IPS DF 19.7 (cell line): ENCODE data around the gene DMRTC2.

Experiments used
- DNase-seq: peaks from one replicate; pipeline ENCODE4 v3.0.0-alpha.2; 2013; ENCODE audit warnings: low read depth, low spot score

The DMRTC2 gene

DNA sequence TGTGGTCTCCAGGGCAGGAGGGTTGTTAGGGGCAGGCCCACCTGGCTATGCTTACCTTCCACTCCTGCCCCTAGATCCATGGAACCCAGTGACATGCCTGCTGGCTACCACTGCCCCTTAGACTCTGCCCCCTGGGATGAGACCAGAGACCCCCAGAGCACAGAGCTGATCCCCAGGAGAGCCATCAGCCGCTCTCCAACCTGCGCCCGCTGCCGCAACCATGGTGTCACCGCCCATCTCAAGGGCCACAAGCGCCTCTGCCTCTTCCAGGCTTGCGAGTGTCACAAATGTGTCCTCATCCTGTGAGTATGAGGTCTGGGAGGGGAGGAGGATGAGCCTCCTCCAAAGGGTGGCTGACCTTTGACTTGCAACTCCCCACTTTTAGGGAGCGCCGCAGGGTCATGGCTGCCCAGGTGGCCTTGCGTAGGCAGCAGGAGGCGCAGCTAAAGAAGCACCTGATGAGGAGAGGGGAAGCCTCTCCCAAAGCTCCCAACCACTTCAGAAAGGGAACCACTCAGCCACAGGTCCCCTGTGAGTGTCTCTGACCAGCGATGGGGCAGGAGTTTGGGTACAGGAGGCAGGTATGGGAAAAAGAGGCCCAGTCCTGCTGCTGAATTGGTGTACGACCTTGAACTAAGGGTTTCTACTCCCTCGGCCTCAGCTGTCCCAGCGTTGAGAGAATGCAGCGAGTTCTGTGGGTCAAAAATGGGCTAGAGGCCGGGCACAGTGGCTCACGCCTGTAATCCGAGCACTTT, 2.7 kb downstream of the DMRTC2 start:
- DNase-seq = no peak

DNA sequence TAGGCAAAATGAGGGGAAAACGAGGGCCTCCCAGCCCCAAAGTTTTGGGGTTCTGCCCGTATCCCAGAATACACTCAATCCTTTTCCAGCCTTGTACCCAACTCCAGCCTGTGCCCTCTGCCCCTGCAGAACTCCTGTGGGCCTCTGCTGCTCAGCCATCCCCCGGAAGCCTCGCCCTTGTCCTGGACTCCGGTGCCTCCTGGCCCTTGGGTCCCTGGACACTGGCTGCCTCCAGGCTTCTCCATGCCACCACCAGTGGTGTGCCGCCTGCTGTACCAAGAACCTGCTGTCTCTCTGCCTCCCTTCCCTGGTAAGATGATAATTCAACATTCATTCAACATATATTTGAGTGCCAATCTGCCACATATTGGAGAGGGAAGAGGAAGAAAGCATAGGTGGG, 3.8 kb downstream of the DMRTC2 start:
- no peak for DNase-seq

DNA sequence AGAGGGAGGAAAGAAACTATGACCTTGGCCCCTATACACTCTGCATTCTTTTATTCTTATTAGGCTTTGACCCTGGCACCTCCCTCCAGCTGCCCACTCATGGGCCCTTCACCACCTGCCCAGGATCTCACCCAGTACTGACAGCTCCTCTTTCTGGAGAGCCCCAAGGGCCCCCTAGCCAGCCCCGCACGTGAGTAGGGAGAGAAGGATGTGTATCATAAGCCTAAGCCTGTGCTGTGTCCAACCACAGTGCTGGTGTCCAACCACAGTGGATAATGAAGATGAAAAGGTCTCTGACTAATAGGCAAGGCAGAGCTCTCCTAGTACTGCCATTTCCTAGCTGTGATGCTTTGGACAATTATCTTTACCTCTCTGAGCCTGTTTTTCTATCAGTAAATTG, 4.2 kb downstream of the DMRTC2 start:
- no peak for DNase-seq

GRCh38 chr19:41850381-41850780, 5.5 kb downstream of the DMRTC2 start:
- DNase-seq = no peak

GRCh38 chr19:41851456-41851855, 6.6 kb downstream of the DMRTC2 start:
- DNase-seq = no peak

- no peak for DNase-seq
Measured at GRCh38 chr19:41853344-41853743, 8.5 kb downstream of the DMRTC2 start.

DNA sequence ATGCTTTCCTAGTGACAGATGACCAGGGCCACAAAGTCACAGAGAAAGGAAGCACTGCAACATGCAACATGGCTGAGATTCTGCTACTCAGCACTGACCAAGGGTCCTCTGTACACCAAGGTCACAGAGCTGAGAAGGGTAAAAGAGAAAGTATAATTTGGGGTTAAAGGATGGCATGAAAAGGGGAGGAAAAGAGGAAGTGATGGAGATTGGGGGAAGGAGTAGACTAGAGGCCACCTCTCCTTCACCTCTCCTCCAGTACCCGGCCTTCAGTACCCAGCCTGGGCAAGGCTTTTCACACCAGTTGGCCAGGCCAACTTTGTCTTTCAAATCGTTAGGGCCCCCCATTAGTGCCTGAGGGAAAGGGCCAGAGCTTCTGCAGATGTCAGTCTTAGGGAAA, 8.9 kb downstream of the DMRTC2 start:
- no peak for DNase-seq

DNA sequence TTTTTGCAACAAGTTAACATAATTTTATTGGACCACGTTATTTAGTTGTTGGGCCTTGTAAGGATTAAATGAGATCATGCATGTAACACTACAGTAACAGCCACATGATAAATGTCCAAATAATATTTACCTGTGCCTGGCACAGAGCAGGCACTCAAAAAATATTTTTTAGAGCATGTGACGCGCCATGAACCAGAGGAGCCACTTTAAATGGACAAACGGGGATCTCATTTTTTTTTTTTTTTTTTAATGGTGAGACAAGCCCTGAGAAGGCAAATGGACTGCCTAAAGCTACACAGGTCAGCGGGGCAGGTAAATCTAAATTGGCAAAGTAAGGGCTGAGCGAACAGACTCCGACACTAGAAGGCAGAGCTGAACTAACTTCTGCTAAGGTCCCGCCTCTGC, 14.4 kb downstream of the DMRTC2 start:
- no peak for DNase-seq

GRCh38 chr19:41859618-41860418, 15.0 kb downstream of the DMRTC2 start, which contains the start of gene RPS19:
RPS19 (plus strand) TSS chr19:41860255; CDS start chr19:41860775, 520 bp downstream.
- peak; percentile 89 for DNase-seq

GRCh38 chr19:41860419-41861115, 15.7 kb downstream of the DMRTC2 start:
- no peak for DNase-seq

DNA sequence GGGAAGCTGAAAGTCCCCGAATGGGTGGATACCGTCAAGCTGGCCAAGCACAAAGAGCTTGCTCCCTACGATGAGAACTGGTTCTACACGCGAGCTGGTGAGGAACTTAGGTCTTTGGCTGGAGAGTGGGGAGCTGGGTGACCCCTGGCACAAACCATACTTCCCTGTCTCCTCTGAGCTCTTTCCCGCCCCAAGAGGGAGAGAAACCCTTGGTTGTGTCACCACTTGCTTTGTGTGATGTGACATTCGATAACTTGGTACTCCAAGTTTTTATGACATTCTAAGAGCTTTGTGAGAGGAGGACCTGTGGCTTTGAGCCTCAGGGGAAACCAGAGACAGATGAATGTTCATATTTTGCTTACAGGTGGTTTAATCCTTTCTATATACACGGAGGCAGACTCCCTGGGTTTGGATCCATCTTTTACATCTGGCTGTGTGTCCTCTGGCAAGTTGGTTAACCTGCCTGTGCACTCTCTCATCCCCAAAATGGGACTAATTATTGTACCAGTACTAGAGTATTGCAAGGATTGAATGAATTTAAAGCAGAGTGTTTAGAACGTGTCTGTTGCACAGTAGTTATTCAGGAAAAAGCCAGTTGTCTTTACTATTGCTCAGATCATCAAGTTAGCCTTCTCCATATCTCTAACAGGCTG, 16.4 kb downstream of the DMRTC2 start:
- no peak for DNase-seq

GRCh38 chr19:41861846-41862245, 17.0 kb downstream of the DMRTC2 start:
- DNase-seq = no peak

GRCh38 chr19:41862445-41862986, 17.7 kb downstream of the DMRTC2 start:
- DNase-seq = no peak

- no peak for DNase-seq
Measured at GRCh38 chr19:41863209-41863931, 18.5 kb downstream of the DMRTC2 start.

DNA sequence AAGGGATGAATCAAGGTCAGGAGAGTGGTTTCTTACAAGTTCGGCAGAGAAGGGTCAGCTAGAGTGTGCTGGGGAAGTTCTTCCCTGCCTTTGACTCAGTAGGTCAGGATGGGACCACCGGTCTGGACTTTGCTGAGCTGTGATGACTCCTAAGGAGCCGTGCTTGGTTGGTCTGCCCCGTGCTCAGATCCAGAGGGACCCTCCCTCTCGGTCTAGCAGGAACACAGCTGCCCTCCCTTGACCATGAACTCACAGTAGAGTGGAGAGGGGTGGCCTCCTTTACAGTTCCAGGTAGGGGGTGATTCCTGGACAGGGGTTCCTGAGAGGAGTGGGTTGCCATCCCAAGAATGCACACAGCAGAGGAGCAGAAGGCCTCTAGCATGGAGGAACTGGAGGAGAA, 19.5 kb downstream of the DMRTC2 start:
- no peak for DNase-seq

DNA sequence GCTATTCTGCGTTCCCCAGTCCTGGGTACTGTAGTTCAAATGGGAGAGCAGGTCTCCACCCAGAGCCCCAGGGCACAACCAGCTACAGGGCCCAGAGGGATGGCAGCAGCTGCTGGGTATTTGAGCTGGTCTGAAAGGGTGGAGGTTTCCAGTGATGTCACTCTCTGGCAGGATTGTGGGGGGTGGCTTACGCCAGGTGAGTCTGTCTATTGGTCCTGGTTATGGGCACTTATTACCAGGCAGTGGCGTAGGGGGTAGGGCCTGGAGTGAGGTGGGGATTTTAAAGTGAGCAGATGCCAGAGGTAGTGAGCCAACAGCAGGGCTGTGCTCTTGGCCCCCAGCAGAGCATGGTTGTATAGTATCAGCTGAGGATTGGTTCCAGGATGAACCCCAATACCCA, 21.4 kb downstream of the DMRTC2 start:
- DNase-seq = no peak

GRCh38 chr19:41868120-41868988, 23.5 kb downstream of the DMRTC2 start:
- DNase-seq = no peak

DNA sequence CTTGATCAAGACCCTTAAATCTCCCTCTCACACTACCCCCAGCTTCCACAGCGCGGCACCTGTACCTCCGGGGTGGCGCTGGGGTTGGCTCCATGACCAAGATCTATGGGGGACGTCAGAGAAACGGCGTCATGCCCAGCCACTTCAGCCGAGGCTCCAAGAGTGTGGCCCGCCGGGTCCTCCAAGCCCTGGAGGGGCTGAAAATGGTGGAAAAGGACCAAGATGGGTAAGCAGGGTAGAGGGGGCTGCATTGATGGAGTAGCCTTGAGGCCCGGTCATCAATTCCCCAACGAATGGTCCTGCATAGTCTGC, 24.1 kb downstream of the DMRTC2 start:
- DNase-seq = no peak

GRCh38 chr19:41869374-41869955, 24.6 kb downstream of the DMRTC2 start:
- DNase-seq = no peak

- DNase-seq = no peak
Measured at GRCh38 chr19:41870401-41870873, 25.6 kb downstream of the DMRTC2 start.
